Activated T-helper 1 cell treated with anti-CD3 and anti-CD28 coated beads, Interleukin-12 subunit alpha, Interleukin-12 subunit beta, Interleukin-2, Interleukin-4 antibody, amounts not matched to agents 30 ng/mL and 10 ng/mL and 1 ng/mL, durations not matched to agents 14 hours and 24 hours and 36 hours (primary cell): Measurements from ENCODE around the gene TMEM123. TPM values are rescaled to one million over a fixed set of nuclear protein-coding genes. Genes with fewer than 3 reads are reported as not detected.

ENCODE experiments used
- DNase-seq: peaks from one replicate; pipeline ENCODE4 v3.0.0; 2021; ENCODE audit warnings: low spot score
- H3K27ac Mint-ChIP-seq: one replicate; pipeline ENCODE4 v1.8.0; 2021; ENCODE audit warnings: mild to moderate bottlenecking, mixed read lengths
- H3K27me3 Mint-ChIP-seq: one replicate; pipeline ENCODE4 v1.8.0; 2022; ENCODE audit warnings: mild to moderate bottlenecking, moderate library complexity, mixed read lengths; ENCODE audit not compliant: insufficient read depth
- H3K36me3 Mint-ChIP-seq: one replicate; pipeline ENCODE4 v1.8.0; 2021; ENCODE audit warnings: low read depth, mixed read lengths
- H3K4me1 Mint-ChIP-seq: one replicate; pipeline ENCODE4 v1.8.0; 2021; ENCODE audit warnings: low read depth, mixed read lengths
- H3K4me3 Mint-ChIP-seq: one replicate; pipeline ENCODE4 v1.8.0; 2021; ENCODE audit warnings: mild to moderate bottlenecking, moderate library complexity, mixed read lengths
- H3K9me3 Mint-ChIP-seq: one replicate; pipeline ENCODE4 v1.8.0; 2021; ENCODE audit warnings: mixed read lengths
- intact Hi-C: fragments of 100-400 bp; cut with micrococcal nuclease; formaldehyde crosslinking; loops from one replicate; pipeline ENCODE4 v1.15.1; 2024
- total RNA-seq: library from RNA; stranded (reverse); gene quantifications from 2 replicates; pipeline ENCODE4 v1.2.3, GENCODE V29; 2022

Gene TMEM123
- total RNA-seq, 1 donor from 2014 or later, result 231 TPM

DNA sequence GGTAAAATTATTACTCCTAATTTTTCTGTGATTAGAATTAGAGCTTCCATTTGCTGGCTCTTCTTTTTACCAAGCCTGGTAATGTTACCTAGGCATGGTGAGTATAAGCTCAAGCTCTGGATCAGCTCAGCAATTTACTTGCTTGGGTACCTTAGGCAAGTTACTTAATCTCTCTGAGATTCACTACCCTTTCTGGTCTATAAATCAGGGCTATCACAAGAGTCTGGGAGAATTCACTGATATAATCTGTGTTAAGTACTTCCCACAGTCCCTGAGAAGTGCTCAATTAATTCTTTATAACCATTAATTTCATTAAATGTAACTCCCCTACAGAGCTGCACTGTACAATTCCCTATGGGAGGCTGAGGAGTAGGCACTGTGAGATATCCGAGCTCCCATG is 44.2 kb downstream of the TMEM123 start:
- peaks cover 20% of the 10 kb centered on the region for H3K36me3 Mint-ChIP-seq
- no peaks in the 10 kb centered on the region for H3K9me3 Mint-ChIP-seq
- peaks cover 60% of the 10 kb centered on the region for H3K4me1 Mint-ChIP-seq
- intact Hi-C loops, result no loop called here
- DNase-seq, result no peak
- no peaks in the 10 kb centered on the region for H3K27me3 Mint-ChIP-seq
- H3K4me3 Mint-ChIP-seq, result no peak overlapping the region
- no peak overlapping the region for H3K27ac Mint-ChIP-seq

DNA sequence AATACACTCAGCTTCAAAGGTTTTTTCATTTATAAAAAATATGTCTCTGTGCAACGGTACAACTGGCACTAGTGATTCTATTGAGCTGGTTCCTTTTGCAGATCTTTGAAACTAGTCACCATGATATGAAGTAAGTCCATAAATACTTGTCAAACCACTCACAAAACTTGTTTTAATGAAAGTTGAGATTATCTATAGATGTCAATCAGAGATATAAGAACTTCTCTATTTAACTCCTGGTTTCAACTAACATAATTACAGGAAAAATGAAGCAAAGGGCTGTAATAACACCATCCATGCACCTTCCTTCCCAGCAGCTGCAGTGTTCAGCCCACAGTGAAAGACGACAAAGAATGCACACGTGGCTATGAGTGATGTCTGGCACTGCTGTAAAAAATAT is 44.7 kb downstream of the TMEM123 start:
- Mint-ChIP-seq H3K4me1 (peaks cover 61% of the 10 kb centered on the region), H3K9me3 (no peaks in the 10 kb centered on the region), H3K4me3 (no peak overlapping the region), H3K27me3 (no peaks in the 10 kb centered on the region), H3K27ac (no peak overlapping the region), H3K36me3 (peaks cover 20% of the 10 kb centered on the region)
- DNase-seq, result no peak
- intact Hi-C loops, result no loop called here

DNA sequence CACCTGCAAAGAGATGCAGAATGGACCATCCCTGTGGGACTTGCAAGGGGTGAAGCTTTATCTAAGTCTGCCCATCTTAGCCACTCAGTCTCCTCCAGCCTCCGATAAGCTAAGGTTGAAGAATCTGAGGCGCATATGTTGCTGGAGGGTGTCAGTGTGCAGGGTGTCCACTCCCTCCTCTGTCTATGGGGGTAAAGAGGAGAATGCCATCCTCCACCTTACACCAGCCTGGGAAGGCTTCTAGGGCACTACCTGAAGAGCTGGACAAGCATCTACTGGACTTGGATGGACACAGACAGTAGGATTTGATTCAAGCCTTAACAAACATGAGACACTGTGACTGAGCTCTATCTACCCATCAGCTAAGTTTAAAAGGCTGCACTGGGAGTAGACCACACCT is 46.5 kb downstream of the TMEM123 start:
- Mint-ChIP-seq H3K27ac (no peak overlapping the region), H3K9me3 (no peaks in the 10 kb centered on the region), H3K27me3 (no peaks in the 10 kb centered on the region), H3K4me1 (peaks cover 61% of the 10 kb centered on the region), H3K36me3 (peaks cover 29% of the 10 kb centered on the region), H3K4me3 (no peak overlapping the region)
- DNase-seq, result no peak
- intact Hi-C loops, result no loop called here

DNA sequence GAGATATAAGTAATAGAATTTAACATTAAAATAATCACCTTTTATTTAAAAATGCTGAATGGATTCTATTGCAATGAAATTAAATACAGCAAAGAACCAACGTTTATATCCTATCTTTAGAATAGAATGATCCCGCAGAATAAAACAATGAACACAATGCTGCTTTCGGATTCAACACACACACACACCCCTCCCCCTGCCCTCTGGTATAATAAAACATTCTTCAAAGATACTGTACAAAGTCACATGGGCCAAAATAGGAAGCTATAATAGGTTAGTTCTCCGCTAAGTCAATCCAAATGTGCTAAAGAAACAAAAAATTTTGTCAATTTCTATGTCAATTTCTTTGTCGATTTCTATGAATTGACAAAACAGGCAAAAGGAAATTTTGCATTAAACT is 47.1 kb downstream of the TMEM123 start:
- peaks cover 31% of the 10 kb centered on the region for H3K36me3 Mint-ChIP-seq
- H3K4me1 Mint-ChIP-seq, result peaks cover 59% of the 10 kb centered on the region
- H3K4me3 Mint-ChIP-seq, result no peak overlapping the region
- H3K27me3 Mint-ChIP-seq, result no peaks in the 10 kb centered on the region
- no peak overlapping the region for H3K27ac Mint-ChIP-seq
- no peak for DNase-seq
- H3K9me3 Mint-ChIP-seq, result no peaks in the 10 kb centered on the region
- intact Hi-C loops, result no loop called here

DNA sequence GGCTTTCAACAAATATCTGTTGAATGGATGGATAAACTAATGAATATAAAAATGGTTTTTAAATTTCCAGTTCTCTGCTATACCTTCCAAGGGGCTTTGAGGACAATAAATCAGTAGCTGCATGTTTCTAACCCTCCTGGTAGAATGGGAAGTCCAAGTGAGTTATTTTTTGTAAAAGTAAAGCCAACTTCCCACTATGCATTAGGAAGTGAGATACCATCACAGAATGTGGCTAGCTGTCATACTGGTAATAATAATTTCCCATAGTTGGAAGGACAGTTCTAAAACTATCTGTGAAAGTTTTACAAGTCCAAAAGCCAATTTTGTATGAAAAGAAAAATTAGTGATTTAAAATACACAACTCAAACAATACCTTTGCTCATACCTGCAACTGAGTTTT is 50.0 kb downstream of the TMEM123 start:
- H3K4me3 Mint-ChIP-seq, result no peak overlapping the region
- H3K4me1 Mint-ChIP-seq, result peaks cover 51% of the 10 kb centered on the region
- intact Hi-C loops, result no loop called here
- H3K9me3 Mint-ChIP-seq, result no peaks in the 10 kb centered on the region
- no peaks in the 10 kb centered on the region for H3K27me3 Mint-ChIP-seq
- peaks cover 36% of the 10 kb centered on the region for H3K36me3 Mint-ChIP-seq
- no peak for DNase-seq
- peak overlapping the region; percentile 18 for H3K27ac Mint-ChIP-seq

DNA sequence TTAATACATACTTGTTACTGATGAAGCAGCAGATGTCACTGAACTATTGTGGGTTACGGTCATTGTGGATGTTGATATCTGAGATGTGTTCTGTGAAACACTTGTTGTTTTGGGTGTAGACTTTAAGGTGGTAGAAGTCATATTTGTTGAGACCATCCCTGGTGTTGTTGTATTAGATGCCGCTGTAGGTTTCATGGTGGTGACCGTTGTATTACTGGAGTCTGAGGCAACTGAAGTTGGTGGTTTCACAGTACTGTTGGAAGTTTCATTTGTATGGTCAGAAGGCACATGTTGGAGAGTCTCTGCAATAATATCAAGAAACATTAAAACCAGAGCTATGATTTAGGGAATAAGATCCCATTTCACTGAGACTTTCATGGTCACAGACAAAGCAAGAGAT is 50.7 kb downstream of the TMEM123 start:
- Mint-ChIP-seq H3K4me3 (no peak overlapping the region), H3K27ac (no peak overlapping the region), H3K4me1 (peaks cover 51% of the 10 kb centered on the region), H3K36me3 (peaks cover 40% of the 10 kb centered on the region), H3K27me3 (no peaks in the 10 kb centered on the region), H3K9me3 (no peaks in the 10 kb centered on the region)
- intact Hi-C loops, result no loop called here
- no peak for DNase-seq

DNA sequence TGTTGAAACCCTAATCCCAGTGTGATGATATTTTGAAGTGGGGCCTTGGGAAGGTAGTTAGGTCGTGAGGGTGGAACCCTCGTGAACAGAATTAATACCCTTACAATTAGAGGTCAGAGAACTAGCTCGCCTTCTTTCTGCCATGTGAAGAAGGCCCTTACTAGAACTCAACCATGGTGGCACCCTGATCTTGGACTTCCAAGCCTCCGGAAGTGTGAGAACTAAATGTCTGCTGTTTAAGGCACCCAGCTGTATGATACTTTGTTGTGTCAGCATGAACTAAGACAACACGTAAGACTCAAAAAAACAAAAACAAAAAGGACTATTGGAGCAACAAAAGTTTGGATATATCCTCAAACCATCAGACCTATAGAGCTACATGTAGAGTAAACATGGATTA is 52.0 kb downstream of the TMEM123 start:
- H3K27ac Mint-ChIP-seq, result no peak overlapping the region
- intact Hi-C loops, result no loop called here
- no peaks in the 10 kb centered on the region for H3K9me3 Mint-ChIP-seq
- H3K4me1 Mint-ChIP-seq, result peaks cover 53% of the 10 kb centered on the region
- no peaks in the 10 kb centered on the region for H3K27me3 Mint-ChIP-seq
- no peak overlapping the region for H3K4me3 Mint-ChIP-seq
- peaks cover 42% of the 10 kb centered on the region for H3K36me3 Mint-ChIP-seq
- DNase-seq, result no peak

DNA sequence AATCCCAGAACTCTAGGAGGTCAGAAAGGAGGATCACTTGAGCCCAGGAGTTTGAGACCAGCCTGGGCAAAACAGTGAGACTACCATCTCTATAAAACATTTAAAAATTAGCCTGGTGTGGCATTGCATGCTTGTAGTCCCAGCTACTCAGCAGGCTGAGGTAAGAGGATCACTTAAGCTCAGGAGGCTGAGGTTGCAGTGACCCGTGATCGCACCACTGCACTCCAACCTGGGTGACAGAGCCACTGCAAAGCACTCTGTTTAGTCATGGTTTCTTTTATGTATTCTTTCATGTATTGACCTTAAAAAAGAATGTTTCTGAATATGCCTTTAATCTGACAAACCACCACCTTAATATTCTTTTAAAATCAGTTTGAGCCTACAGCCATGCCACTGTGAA is 53.4 kb downstream of the TMEM123 start:
- peaks cover 42% of the 10 kb centered on the region for H3K36me3 Mint-ChIP-seq
- peaks cover 48% of the 10 kb centered on the region for H3K4me1 Mint-ChIP-seq
- no peak overlapping the region for H3K4me3 Mint-ChIP-seq
- no peak overlapping the region for H3K27ac Mint-ChIP-seq
- no peaks in the 10 kb centered on the region for H3K9me3 Mint-ChIP-seq
- no peaks in the 10 kb centered on the region for H3K27me3 Mint-ChIP-seq
- intact Hi-C loops, result no loop called here
- no peak for DNase-seq

DNA sequence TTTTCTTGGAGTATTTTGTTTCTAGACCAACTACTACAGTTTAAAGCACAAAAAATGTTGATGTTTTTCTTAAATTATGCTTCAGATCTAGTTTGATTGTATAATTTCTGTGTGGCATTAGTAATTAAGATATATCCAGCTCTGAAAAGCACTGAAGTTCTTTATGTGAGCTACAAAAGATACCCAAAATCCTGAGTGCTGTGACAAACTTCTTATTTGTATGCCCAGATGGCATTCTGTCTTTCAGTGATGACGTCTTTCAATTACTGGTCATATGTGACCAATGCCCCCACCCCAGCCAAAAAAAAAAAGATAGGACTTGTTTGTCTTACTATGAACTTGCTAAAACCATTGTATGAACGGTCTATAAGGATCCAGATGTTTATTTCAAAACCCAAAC is 54.3 kb downstream of the TMEM123 start:
- peaks cover 46% of the 10 kb centered on the region for H3K4me1 Mint-ChIP-seq
- no peak overlapping the region for H3K27ac Mint-ChIP-seq
- H3K9me3 Mint-ChIP-seq, result no peaks in the 10 kb centered on the region
- peaks cover 45% of the 10 kb centered on the region for H3K36me3 Mint-ChIP-seq
- DNase-seq, result no peak
- intact Hi-C loops, result no loop called here
- no peak overlapping the region for H3K4me3 Mint-ChIP-seq
- H3K27me3 Mint-ChIP-seq, result no peaks in the 10 kb centered on the region

DNA sequence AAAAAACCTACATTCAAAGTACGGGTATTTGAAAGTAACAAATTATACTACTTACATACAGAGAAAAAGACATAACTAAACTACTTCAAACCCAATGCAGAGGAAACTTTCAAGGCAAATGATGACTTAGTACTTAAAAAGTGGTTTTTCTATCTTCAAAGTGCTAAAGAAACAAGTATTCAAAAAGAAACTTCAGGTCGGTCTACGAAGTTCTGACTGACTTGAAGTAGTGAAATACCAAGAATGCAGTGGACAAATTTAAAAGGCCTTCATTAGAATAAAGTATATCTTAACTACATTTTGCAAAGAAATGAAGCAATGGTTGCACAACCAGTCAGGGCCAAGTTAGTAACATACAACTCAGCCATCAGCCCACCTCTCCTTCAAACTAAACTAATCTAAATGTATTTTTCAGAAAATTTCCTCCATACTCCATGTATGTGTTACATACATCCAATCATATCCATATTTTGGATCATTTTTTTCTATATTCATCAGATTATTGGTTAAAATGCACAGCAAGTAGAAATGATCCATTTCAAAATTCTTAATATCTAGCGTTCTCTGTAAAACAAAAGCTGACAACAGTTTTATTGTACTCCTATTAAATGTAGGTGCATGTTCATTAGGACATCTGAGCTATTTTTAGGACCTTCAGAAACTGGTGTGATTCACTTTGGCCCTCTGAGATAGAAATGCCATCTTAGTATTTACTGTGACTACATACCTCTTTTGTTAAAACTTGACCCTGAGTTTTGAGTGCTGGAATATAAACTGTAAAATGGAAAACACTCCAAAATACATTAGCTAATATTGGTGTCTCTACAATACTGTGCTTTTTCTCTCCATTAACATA is 55.6 kb downstream of the TMEM123 start:
- Mint-ChIP-seq H3K4me1 (peaks cover 52% of the 10 kb centered on the region), H3K27ac (peak overlapping the region; percentile 63), H3K27me3 (no peaks in the 10 kb centered on the region), H3K9me3 (no peaks in the 10 kb centered on the region), H3K4me3 (peak overlapping the region; percentile 45), H3K36me3 (peaks cover 47% of the 10 kb centered on the region)
- intact Hi-C loops, result loop anchor here (1.0 to 2.0 kb wide), 4 partner anchors 20 to 202 kb away; partner anchors contain the start of gene BIRC3
- no peak for DNase-seq

DNA sequence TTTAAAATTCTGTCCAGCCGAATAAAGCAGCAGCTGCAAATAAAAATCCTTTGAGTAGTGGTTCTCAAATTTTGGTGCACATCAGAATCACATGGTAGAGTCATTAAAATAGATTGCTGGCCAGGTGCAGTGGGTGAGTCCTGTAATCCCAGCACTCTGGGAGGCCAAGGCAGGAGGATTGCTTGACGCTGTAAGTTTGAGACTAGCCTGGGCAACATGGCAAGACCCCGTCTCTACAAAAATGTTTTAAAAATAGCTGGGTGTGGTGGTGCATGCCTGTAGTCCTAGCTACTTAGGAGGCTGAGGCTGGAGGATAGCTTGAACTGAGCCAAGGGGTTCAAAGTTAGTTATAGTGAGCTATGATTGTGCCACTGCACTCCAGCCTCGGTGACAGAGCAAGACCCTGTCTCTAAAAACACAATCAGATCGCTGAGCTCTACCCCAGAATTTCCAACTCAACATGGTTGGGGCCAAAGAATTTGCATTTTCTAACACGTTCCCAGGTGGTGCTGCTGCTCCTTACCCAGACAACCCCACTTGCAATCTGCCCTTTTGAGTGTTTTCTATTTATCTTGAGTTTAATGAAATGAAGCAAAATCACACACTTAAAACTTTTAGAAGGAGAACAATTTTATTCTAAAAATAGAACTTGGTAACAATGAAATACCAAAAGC is 56.7 kb downstream of the TMEM123 start:
- no peak for DNase-seq
- Mint-ChIP-seq H3K36me3 (peaks cover 40% of the 10 kb centered on the region), H3K27ac (no peak overlapping the region), H3K27me3 (no peaks in the 10 kb centered on the region), H3K4me1 (peaks cover 50% of the 10 kb centered on the region), H3K4me3 (no peak overlapping the region), H3K9me3 (no peaks in the 10 kb centered on the region)
- intact Hi-C loops, result loop anchor here (1.0 to 2.0 kb wide), 4 partner anchors 21 to 203 kb away; partner anchors contain the start of gene BIRC3

DNA sequence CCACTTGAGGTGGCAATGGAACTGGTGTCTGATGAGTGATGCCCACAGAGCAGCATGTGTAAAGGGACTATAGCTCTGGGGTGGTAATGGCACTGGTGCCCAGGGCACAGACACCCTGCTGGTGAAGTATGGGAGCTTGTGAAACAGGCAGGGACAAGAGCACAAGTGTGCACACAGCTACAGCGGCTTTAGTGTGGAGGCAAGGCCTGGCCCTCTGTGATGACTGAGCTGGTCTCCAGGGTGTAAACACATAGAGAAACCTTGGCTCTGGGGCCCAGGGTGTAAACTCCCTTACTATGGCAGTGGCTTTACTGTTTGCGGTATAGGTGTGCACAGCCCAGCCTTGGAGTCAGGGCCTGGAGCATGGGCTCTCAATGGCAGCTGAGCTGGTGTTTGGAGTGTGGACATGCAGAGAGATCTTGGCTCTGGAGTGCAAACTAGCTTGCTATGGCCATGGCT is 59.3 kb downstream of the TMEM123 start:
- H3K9me3 Mint-ChIP-seq, result peaks cover 2% of the 10 kb centered on the region
- peaks cover 42% of the 10 kb centered on the region for H3K36me3 Mint-ChIP-seq
- intact Hi-C loops, result loop anchor here (5.0 kb wide), 1 partner anchor 274 kb away; no protein-coding TSS in a partner anchor
- DNase-seq, result no peak
- H3K4me3 Mint-ChIP-seq, result no peak overlapping the region
- H3K4me1 Mint-ChIP-seq, result peaks cover 59% of the 10 kb centered on the region
- peak overlapping the region; percentile 65 for H3K27ac Mint-ChIP-seq
- H3K27me3 Mint-ChIP-seq, result no peaks in the 10 kb centered on the region
